ENCODE results near the gene TMEM154.
A peak's percentile ranks its signal among the peaks of the same experiment; 100 is the strongest.

The TMEM154 gene

GRCh38 chr4:152587127-152587526, 92.7 kb downstream of the TMEM154 start:
- DNase-seq, result no peak

- DNase-seq, result peak in 1 of 2 donors; percentile 23
Measured at GRCh38 chr4:152586668-152587067, 93.1 kb downstream of the TMEM154 start.

GRCh38 chr4:152585023-152585441, 94.8 kb downstream of the TMEM154 start:
- DNase-seq, result no peak

GRCh38 chr4:152581536-152582160, 98.1 kb downstream of the TMEM154 start:
- no peak for DNase-seq

GRCh38 chr4:152579916-152580315, 99.9 kb downstream of the TMEM154 start:
- no peak for DNase-seq

GRCh38 chr4:152579107-152579764, 100.6 kb downstream of the TMEM154 start:
- no peak for DNase-seq

- no peak for DNase-seq
Measured at GRCh38 chr4:152578670-152579069, 101.1 kb downstream of the TMEM154 start.

GRCh38 chr4:152577708-152578396, 101.9 kb downstream of the TMEM154 start:
- peak; percentile 28 to 38 for DNase-seq

- DNase-seq, result no peak
Measured at GRCh38 chr4:152575533-152575932, 104.3 kb downstream of the TMEM154 start.

GRCh38 chr4:152573861-152574260, 105.9 kb downstream of the TMEM154 start:
- no peak for DNase-seq

- DNase-seq, result peak; percentile 35 to 59
Measured at GRCh38 chr4:152572417-152573086, 107.2 kb downstream of the TMEM154 start.

GRCh38 chr4:152571770-152572169, 108.0 kb downstream of the TMEM154 start:
- no peak for DNase-seq

GRCh38 chr4:152571296-152571695, 108.5 kb downstream of the TMEM154 start:
- no peak for DNase-seq

All from inflammatory macrophage treated with lipopolysaccharide for 1 hour (primary cell).